ENCODE results near the gene BFSP2.
"Not testable (repeated sequence)": the region's sequence is repeated elsewhere in the genome, so short reads cannot be mapped to it uniquely, and the experiment has no call there.

Gene BFSP2

DNA sequence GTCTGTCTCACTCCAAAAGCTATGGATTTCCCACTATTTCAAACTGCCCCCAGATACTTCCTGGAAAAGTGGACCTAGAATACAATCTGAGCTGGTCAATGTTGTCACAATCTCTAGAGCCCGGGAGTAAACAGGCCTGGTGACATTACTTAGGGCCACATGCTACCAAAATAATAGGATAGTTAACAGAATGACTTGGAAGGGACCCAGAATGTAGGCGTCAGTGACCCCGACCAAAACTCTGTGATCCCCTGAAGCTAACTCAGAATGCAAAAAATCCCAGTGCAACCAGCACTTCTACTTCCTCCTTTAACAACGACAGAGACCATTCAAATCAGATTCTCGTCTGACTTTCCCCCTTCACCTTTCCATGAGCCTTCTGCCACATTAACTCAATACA, 122.1 kb downstream of the BFSP2 start:
- no peak for DNase-seq (ENCODE audit: low spot score)

DNA sequence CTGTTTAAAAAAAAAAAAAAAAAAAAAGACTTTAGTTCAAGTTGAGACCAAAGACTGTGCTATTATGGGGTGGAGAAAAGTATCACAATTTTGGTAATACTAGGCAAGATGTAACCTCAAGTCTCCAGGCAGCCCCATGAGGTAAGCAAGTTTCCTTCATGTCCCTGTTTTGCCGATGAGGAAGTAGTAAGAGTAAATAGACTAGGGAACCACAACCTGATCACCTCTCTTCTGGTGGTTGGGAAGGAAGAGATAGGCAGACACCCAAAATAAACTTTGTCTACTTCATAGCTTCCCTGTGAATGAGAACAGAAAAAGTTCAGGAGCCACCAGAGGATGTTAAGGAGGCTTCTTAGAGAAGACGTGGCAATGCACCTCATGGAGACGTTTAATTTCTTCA, 123.9 kb downstream of the BFSP2 start:
- not testable (repeated sequence) for DNase-seq (ENCODE audit: low spot score)

All from AG08395 (cell line).